Hepatocyte (in vitro differentiated cells): Measurements from ENCODE around the gene EPAS1. TPM values are rescaled to one million over a fixed set of nuclear protein-coding genes. Genes with fewer than 3 reads are reported as not detected.
A peak's percentile ranks its signal among the peaks of the same experiment; 100 is the strongest.

ENCODE experiments used
- DNase-seq: peaks from one replicate; pipeline ENCODE4 v3.0.0-alpha.2; 2016; ENCODE audit warnings: low spot score
- H2AFZ ChIP-seq: fragments of 200-600 bp; sonication (generic); 2 replicates; pipeline ENCODE4 v1.6.0; 2016; ENCODE audit warnings: antibody characterized with exemption, mild to moderate bottlenecking
- H3K27ac ChIP-seq: fragments of 200-600 bp; sonication (generic); 2 replicates; pipeline ENCODE4 v1.5.1; 2016; ENCODE audit warnings: mild to moderate bottlenecking
- H3K27me3 ChIP-seq: fragments of 200-600 bp; sonication (generic); 2 replicates; pipeline ENCODE4 v1.6.1; 2016
- H3K36me3 ChIP-seq: fragments of 200-600 bp; sonication (generic); replicated peaks from 2 replicates; pipeline ENCODE4 v1.5.1; 2016; ENCODE audit warnings: low read depth; ENCODE audit not compliant: insufficient read depth
- H3K4me1 ChIP-seq: fragments of 200-600 bp; sonication (generic); 2 replicates; pipeline ENCODE4 v1.5.1; 2016; ENCODE audit warnings: mild to moderate bottlenecking, moderate library complexity; ENCODE audit not compliant: insufficient read depth
- H3K4me2 ChIP-seq: fragments of 200-600 bp; sonication (generic); 2 replicates; pipeline ENCODE4 v1.6.0; 2016
- H3K4me3 ChIP-seq: fragments of 200-600 bp; sonication (generic); 2 replicates; pipeline ENCODE4 v1.5.1; 2016; ENCODE audit warnings: mild to moderate bottlenecking
- H3K79me2 ChIP-seq: fragments of 200-600 bp; sonication (generic); 2 replicates; pipeline ENCODE4 v1.6.0; 2017; ENCODE audit warnings: mild to moderate bottlenecking
- H3K9me2 ChIP-seq: fragments of 200-600 bp; sonication (generic); replicated peaks from 2 replicates; pipeline ENCODE4 v1.6.0; 2017; ENCODE audit warnings: mild to moderate bottlenecking; ENCODE audit not compliant: insufficient read depth
- H3K9me3 ChIP-seq: fragments of 200-600 bp; sonication (generic); 2 replicates; pipeline ENCODE4 v1.5.1; 2016; ENCODE audit warnings: low read depth, mild to moderate bottlenecking
- H4K20me1 ChIP-seq: fragments of 200-600 bp; sonication (generic); 2 replicates; pipeline ENCODE4 v1.6.0; 2016; ENCODE audit warnings: mild to moderate bottlenecking; ENCODE audit not compliant: insufficient read depth, poor library complexity, severe bottlenecking
- EZH2 ChIP-seq: fragments of 200-600 bp; sonication (generic); IDR thresholded peaks from 2 replicates; pipeline ENCODE4 v1.6.1; 2016; ENCODE audit warnings: antibody characterized with exemption, mild to moderate bottlenecking, borderline replicate concordance
- EZH2phosphoT487 ChIP-seq: fragments of 200-600 bp; sonication (generic); IDR thresholded peaks from one replicate; pipeline ENCODE4 v1.6.1; 2018; ENCODE audit warnings: antibody characterized with exemption, mild to moderate bottlenecking, low read depth, moderate library complexity; ENCODE audit not compliant: unreplicated experiment, severe bottlenecking
- WGBS: methylation state at CpG from one replicate; pipeline ENCODE4 v1.1.6; 2016; ENCODE audit warnings: low lambda C conversion rate; ENCODE audit errors: missing lambda C conversion rate; 5-methylcytosine and 5-hydroxymethylcytosine counted together
- polyA plus RNA-seq: library from polyadenylated mRNA; unstranded; fragments of >200 nt; fragmentation: Nextera tagmentation; extraction: Ambion mirVana; gene quantifications from 2 replicates; pipeline ENCODE4 v1.2.1, GENCODE V29; 2016
- total RNA-seq: library from RNA; depleted of rRNA; stranded (reverse); fragments of >200 nt; gene quantifications from 2 replicates; pipeline ENCODE4 v1.2.3, GENCODE V29; 2014
- TF ChIP-seq, protein P1 (sequence below): fragments of 200-600 bp; sonication (generic); IDR thresholded peaks from 2 replicates; pipeline ENCODE4 v1.5.1; 2016; ENCODE audit warnings: antibody characterized with exemption, mild to moderate bottlenecking; ENCODE audit not compliant: poor library complexity

The EPAS1 gene
- total and polyA plus RNA-seq, 2 experiments from 2014 or later, result 112 to 115 TPM

DNA sequence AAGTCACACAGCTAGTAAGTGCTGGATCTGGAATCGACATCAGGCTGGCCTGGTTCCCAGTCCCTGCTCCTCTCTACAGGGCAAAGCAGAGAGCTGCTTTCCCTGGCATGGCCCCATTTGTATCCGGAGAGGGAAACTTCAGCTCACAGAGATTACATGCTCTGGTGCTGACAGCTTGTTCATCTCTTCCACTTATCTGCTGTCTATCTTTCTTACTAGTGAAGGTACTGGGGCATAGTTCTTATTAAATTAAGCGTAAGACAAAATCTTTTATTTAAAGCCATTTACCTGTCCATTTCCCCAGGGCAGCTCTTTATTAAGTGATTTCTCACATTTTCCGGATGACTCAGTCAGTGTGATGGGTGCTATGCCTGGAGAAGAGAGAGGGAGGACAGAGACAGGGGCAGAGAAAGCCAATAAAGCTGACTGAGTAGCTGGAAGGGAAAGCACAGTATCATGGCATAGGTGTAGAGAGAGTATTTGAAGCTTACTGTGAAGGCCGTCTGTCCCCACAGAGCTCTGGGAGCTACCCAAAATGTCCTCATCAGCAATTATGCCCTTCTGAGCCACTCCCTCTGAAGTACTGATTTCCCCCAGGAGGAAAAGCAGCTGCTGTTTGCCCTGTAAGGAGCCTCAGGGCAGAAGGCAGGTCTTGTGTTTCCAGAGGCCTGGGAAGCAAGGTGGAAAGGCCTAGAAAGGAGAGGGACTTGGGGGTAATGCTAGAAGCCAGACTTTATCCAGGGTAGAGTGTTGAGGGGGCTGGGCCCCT lies 44.1 kb upstream of the EPAS1 start:
- Histone ChIP-seq H3K9me3 (no peaks in the 10 kb centered on the region), H2AFZ (no peak overlapping the region), H4K20me1 (no peaks in the 10 kb centered on the region), H3K4me3 (no peak overlapping the region), H3K36me3 (no peaks in the 10 kb centered on the region), H3K79me2 (no peaks in the 10 kb centered on the region), H3K27me3 (no peaks in the 10 kb centered on the region), H3K4me1 (peaks cover 15% of the 10 kb centered on the region), H3K4me2 (peak overlapping the region; percentile 28), H3K27ac (peak overlapping the region; percentile 39), H3K9me2 (no peaks in the 10 kb centered on the region)
- TF ChIP-seq EZH2phosphoT487, result no peak
- TF ChIP-seq, protein P1, sequence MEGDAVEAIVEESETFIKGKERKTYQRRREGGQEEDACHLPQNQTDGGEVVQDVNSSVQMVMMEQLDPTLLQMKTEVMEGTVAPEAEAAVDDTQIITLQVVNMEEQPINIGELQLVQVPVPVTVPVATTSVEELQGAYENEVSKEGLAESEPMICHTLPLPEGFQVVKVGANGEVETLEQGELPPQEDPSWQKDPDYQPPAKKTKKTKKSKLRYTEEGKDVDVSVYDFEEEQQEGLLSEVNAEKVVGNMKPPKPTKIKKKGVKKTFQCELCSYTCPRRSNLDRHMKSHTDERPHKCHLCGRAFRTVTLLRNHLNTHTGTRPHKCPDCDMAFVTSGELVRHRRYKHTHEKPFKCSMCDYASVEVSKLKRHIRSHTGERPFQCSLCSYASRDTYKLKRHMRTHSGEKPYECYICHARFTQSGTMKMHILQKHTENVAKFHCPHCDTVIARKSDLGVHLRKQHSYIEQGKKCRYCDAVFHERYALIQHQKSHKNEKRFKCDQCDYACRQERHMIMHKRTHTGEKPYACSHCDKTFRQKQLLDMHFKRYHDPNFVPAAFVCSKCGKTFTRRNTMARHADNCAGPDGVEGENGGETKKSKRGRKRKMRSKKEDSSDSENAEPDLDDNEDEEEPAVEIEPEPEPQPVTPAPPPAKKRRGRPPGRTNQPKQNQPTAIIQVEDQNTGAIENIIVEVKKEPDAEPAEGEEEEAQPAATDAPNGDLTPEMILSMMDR, result no peak
- no peak for TF ChIP-seq EZH2
- WGBS, result 58% methylated on average over 5 of the region's 5 CpGs
- DNase-seq, result peak; percentile 43

DNA sequence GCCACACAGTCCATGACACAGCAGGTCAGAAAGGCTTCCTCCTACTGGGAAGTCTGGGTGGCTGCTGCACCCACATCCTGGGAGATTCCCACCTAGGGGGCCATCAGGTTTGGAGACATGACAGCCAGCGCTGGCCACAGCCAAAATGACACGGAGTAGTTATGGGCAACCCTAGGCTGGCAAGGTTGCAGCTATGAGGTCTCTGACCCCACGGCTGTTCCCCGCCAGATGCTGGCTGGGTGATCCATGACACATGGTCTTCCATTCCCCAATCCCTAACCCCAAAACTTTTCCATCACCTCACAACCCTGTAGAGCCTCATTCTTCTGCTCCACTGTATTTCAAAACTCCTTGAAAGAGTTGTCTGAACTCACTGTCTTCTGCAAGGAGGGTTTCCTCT lies 42.7 kb upstream of the EPAS1 start:
- Histone ChIP-seq H3K79me2 (no peaks in the 10 kb centered on the region), H3K4me3 (no peak overlapping the region), H3K27me3 (no peaks in the 10 kb centered on the region), H3K4me1 (peaks cover 15% of the 10 kb centered on the region), H2AFZ (no peak overlapping the region), H3K27ac (no peak overlapping the region), H3K9me3 (no peaks in the 10 kb centered on the region), H4K20me1 (no peaks in the 10 kb centered on the region), H3K4me2 (no peak overlapping the region), H3K9me2 (no peaks in the 10 kb centered on the region), H3K36me3 (no peaks in the 10 kb centered on the region)
- TF ChIP-seq EZH2phosphoT487 (no peak), EZH2 (no peak)
- TF ChIP-seq, protein P1, result no peak
- no peak for DNase-seq
- WGBS, result 75% methylated on average over 4 of the region's 4 CpGs

DNA sequence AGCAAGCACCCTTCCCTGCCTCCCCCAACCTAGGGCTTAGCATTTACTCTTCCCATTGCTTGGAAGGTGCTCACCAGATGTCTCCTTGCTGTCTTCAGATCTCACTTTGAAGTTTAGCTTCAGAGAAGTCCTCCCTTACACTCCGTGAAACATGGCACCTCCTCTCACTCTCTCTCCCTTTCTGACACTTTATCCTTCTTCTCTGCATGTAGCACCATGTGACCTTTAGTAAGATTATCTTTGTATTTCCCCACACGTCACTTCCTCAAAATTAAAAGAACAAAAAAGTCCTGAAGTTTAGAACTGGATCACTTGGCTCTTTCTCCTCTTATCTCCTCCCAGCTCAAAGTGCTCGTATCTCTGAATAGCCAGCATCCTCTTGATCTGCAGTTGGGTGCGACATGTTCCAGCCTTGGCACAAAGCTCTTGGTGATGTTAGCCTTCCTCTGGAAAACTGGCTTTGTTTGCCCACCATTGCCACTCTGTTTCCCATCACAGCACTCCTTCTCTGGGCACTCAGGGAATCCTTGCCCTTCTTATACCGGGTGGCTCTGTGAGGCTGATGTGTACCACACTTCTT lies 40.6 kb upstream of the EPAS1 start:
- Histone ChIP-seq H3K4me3 (no peak overlapping the region), H3K36me3 (no peaks in the 10 kb centered on the region), H3K9me2 (no peaks in the 10 kb centered on the region), H3K4me1 (peaks cover 15% of the 10 kb centered on the region), H3K27ac (no peak overlapping the region), H3K79me2 (no peaks in the 10 kb centered on the region), H3K9me3 (no peaks in the 10 kb centered on the region), H4K20me1 (no peaks in the 10 kb centered on the region), H3K27me3 (no peaks in the 10 kb centered on the region), H2AFZ (no peak overlapping the region), H3K4me2 (no peak overlapping the region)
- TF ChIP-seq EZH2, result no peak
- TF ChIP-seq, protein P1, result no peak
- TF ChIP-seq EZH2phosphoT487, result no peak
- WGBS, result 84% methylated on average over 5 of the region's 5 CpGs
- DNase-seq, result no peak
